Left cardiac atrium (tissue), 4 donors: ENCODE results near the gene CMTM8. TPM values are rescaled to one million over a fixed set of nuclear protein-coding genes. Genes with fewer than 3 reads are reported as not detected.
"Not testable (repeated sequence)": the region's sequence is repeated elsewhere in the genome, so short reads cannot be mapped to it uniquely, and the experiment has no call there.

Experiments
- ATAC-seq, 2 donors: fragments of 200-7000 bp; cut with Tn5 transposase; one replicate each; pipeline ENCODE4 v1.9.1; 2020; ENCODE audit warnings: mild to moderate bottlenecking in 2 of 2, moderate library complexity in 2 of 2
- DNase-seq: peaks from one replicate; pipeline ENCODE4 v3.0.0-alpha.2; 2020
- intact Hi-C, 2 donors: fragments of 100-400 bp; cut with DNase I; formaldehyde crosslinking; loops; one replicate each; pipeline versions ENCODE4 v1.14.1 to v1.15.1; 2022 to 2023
- total RNA-seq, 2 donors: library from RNA; stranded (reverse); fragmentation: NEBNext Ultra II Directional; extraction: Animal tissue kit (Norgen Biotek cat#: 25700); gene quantifications; one replicate each; pipeline ENCODE4 v1.2.1, GENCODE V29; 2021
- donor health status: DM: no; HTN: yes; CAD: no.
- donor health status: DM: no; HTN: yes; CAD: no; lungs with severe emphysema.
- donor health status: DM: yes; HTN: yes; CAD: no.
- donor health status: Dilated cardiomyopathy.

Gene CMTM8
- total RNA-seq, 2 donors from 2014 or later, result 5.7 to 6.3 TPM

GRCh38 chr3:32355751-32356291, 117.3 kb downstream of the CMTM8 start:
- no peak for ATAC-seq
- DNase-seq, result no peak
- intact Hi-C loops, result no loop called here

- intact Hi-C loops, result no loop called here
- DNase-seq, result no peak
- no peak for ATAC-seq
These were observed 121.4 kb downstream of the CMTM8 start for GRCh38 chr3:32359766-32360492.

- no peak for DNase-seq
- intact Hi-C loops, result no loop called here
- no peak for ATAC-seq
These were observed 122.0 kb downstream of the CMTM8 start for GRCh38 chr3:32360493-32360827.

- intact Hi-C loops, result no loop called here
- DNase-seq, result no peak
- ATAC-seq, result no peak
These were observed 128.3 kb downstream of the CMTM8 start for GRCh38 chr3:32366638-32367397.

GRCh38 chr3:32367442-32367841, 129.0 kb downstream of the CMTM8 start:
- intact Hi-C loops, result no loop called here
- no peak for ATAC-seq
- no peak for DNase-seq

- intact Hi-C loops, result no loop called here
These were observed 133.2 kb downstream of the CMTM8 start for GRCh38 chr3:32371461-32372212.

GRCh38 chr3:32372213-32372490, 133.7 kb downstream of the CMTM8 start:
- intact Hi-C loops, result no loop called here
- ATAC-seq (no peak), DNase-seq (no peak)

More at GRCh38 chr3:32371461-32372212, 133.2 kb downstream of the CMTM8 start:
- no peak for DNase-seq
- no peak for ATAC-seq

- intact Hi-C loops, result no loop called here
- DNase-seq (no peak), ATAC-seq (no peak)
These were observed 134.8 kb downstream of the CMTM8 start for GRCh38 chr3:32373276-32373675.

GRCh38 chr3:32373844-32374243, 135.4 kb downstream of the CMTM8 start:
- intact Hi-C loops, result loop anchor here in 1 of 2 donors (2.0 kb wide), 1 partner anchor 95 kb away; no protein-coding TSS in a partner anchor
- DNase-seq, result no peak
- ATAC-seq, result no peak

- intact Hi-C loops, result loop anchor here in 1 of 2 donors (2.0 kb wide), 1 partner anchor 94 kb away; no protein-coding TSS in a partner anchor
These were observed 136.5 kb downstream of the CMTM8 start for GRCh38 chr3:32374788-32375595.

GRCh38 chr3:32375596-32375930, 137.1 kb downstream of the CMTM8 start:
- ATAC-seq (no peak), DNase-seq (no peak)
- intact Hi-C loops, result loop anchor here in 1 of 2 donors (2.0 kb wide), 1 partner anchor 93 kb away; no protein-coding TSS in a partner anchor

More at GRCh38 chr3:32374788-32375595, 136.5 kb downstream of the CMTM8 start:
- ATAC-seq (peak; percentile 41 to 63), DNase-seq (peak; percentile 32)

GRCh38 chr3:32376115-32376514, 137.6 kb downstream of the CMTM8 start:
- DNase-seq (no peak), ATAC-seq (no peak)
- intact Hi-C loops, result no loop called here

GRCh38 chr3:32379831-32380500, 141.5 kb downstream of the CMTM8 start:
- intact Hi-C loops, result loop anchor here in 1 of 2 donors (5.0 kb wide), 1 partner anchor 87 kb away; no protein-coding TSS in a partner anchor
- ATAC-seq, result no peak

GRCh38 chr3:32381922-32382321, 143.4 kb downstream of the CMTM8 start:
- intact Hi-C loops, result loop anchor here in 1 of 2 donors (5.0 kb wide), 1 partner anchor 85 kb away; no protein-coding TSS in a partner anchor
- DNase-seq, result no peak
- no peak for ATAC-seq

More at GRCh38 chr3:32379831-32380500, 141.5 kb downstream of the CMTM8 start:
- DNase-seq, result no peak

GRCh38 chr3:32383136-32383711, 144.7 kb downstream of the CMTM8 start:
- ATAC-seq (peak in 1 of 2 donors; percentile 26), DNase-seq (no peak)
- intact Hi-C loops, result loop anchor here in 1 of 2 donors (5.0 kb wide), 1 partner anchor 84 kb away; no protein-coding TSS in a partner anchor

- DNase-seq (peak; percentile 40), ATAC-seq (peak; percentile 30 to 82)
- intact Hi-C loops, result loop anchor here in 1 of 2 donors (5.0 kb wide), 1 partner anchor 82 kb away; no protein-coding TSS in a partner anchor
These were observed 146.5 kb downstream of the CMTM8 start for GRCh38 chr3:32384938-32385337.

GRCh38 chr3:32387512-32387911, 149.0 kb downstream of the CMTM8 start:
- DNase-seq, result no peak
- no peak for ATAC-seq
- intact Hi-C loops, result no loop called here

GRCh38 chr3:32389577-32389976, 151.1 kb downstream of the CMTM8 start:
- DNase-seq, intact Hi-C loops, ATAC-seq: not testable (repeated sequence)
